Cardiac muscle cell (in vitro differentiated cells and primary cell): ENCODE results near the gene BEAN1. TPM values are rescaled to one million over a fixed set of nuclear protein-coding genes. Genes with fewer than 3 reads are reported as not detected.
A peak's percentile ranks its signal among the peaks of the same experiment; 100 is the strongest.

ENCODE experiments used
- DNase-seq, 2 donors: peaks; one replicate each; pipeline versions ENCODE4 v3.0.0 to v3.0.0-alpha.2; 2010 to 2017; ENCODE audit warnings: low read depth in 1 of 2, low spot score in 1 of 2
- H3K27ac ChIP-seq: fragments of 200-600 bp; sonication (generic); 2 replicates; pipeline ENCODE4 v1.5.1; 2016
- H3K27me3 ChIP-seq: fragments of 200-600 bp; sonication (generic); 2 replicates; pipeline ENCODE4 v1.6.0; 2016; ENCODE audit warnings: control low read depth
- H3K36me3 ChIP-seq: fragments of 200-600 bp; sonication (generic); 2 replicates; pipeline ENCODE4 v1.5.1; 2016; ENCODE audit warnings: control low read depth
- H3K4me1 ChIP-seq: fragments of 200-600 bp; sonication (generic); 2 replicates; pipeline ENCODE4 v1.8.1; 2017; ENCODE audit warnings: low read depth, mild to moderate bottlenecking, mixed run types
- H3K4me3 ChIP-seq: fragments of 200-600 bp; sonication (generic); 2 replicates; pipeline ENCODE4 v1.5.1; 2016; ENCODE audit warnings: mild to moderate bottlenecking
- H3K9me3 ChIP-seq: fragments of 200-600 bp; sonication (generic); 2 replicates; pipeline ENCODE4 v1.5.1; 2017; ENCODE audit warnings: low read depth, mild to moderate bottlenecking, control low read depth
- polyA plus RNA-seq: library from polyadenylated mRNA; unstranded; fragments of >200 nt; fragmentation: Nextera tagmentation; extraction: Ambion mirVana; gene quantifications from 2 replicates; pipeline ENCODE4 v1.2.1, GENCODE V29; 2016
- total RNA-seq: library from RNA; depleted of rRNA; stranded (reverse); fragments of >200 nt; gene quantifications from 2 replicates; pipeline ENCODE4 v1.2.3, GENCODE V29; 2016
- TF ChIP-seq, protein P1 (sequence below): IDR thresholded peaks from 2 replicates; pipeline ENCODE4 v1.5.1; 2012; ENCODE audit warnings: low read depth, mild to moderate bottlenecking, low read length

The BEAN1 gene
- total and polyA plus RNA-seq, 2 experiments from 2014 or later = 1.2 to 2.9 TPM

- no peaks in the 10 kb centered on the region for H3K36me3 ChIP-seq
- no peak for DNase-seq
- H3K27me3 ChIP-seq = no peaks in the 10 kb centered on the region
- no peaks in the 10 kb centered on the region for H3K9me3 ChIP-seq
- no peaks in the 10 kb centered on the region for H3K4me1 ChIP-seq
- H3K27ac ChIP-seq = no peak overlapping the region
- TF ChIP-seq, protein P1, sequence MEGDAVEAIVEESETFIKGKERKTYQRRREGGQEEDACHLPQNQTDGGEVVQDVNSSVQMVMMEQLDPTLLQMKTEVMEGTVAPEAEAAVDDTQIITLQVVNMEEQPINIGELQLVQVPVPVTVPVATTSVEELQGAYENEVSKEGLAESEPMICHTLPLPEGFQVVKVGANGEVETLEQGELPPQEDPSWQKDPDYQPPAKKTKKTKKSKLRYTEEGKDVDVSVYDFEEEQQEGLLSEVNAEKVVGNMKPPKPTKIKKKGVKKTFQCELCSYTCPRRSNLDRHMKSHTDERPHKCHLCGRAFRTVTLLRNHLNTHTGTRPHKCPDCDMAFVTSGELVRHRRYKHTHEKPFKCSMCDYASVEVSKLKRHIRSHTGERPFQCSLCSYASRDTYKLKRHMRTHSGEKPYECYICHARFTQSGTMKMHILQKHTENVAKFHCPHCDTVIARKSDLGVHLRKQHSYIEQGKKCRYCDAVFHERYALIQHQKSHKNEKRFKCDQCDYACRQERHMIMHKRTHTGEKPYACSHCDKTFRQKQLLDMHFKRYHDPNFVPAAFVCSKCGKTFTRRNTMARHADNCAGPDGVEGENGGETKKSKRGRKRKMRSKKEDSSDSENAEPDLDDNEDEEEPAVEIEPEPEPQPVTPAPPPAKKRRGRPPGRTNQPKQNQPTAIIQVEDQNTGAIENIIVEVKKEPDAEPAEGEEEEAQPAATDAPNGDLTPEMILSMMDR = no peak
- no peak overlapping the region for H3K4me3 ChIP-seq
Measured at GRCh38 chr16:66481081-66481942, 54.2 kb downstream of the BEAN1 start.

GRCh38 chr16:66481943-66482390 lies 54.9 kb downstream of the BEAN1 start:
- H3K36me3 ChIP-seq = no peaks in the 10 kb centered on the region
- TF ChIP-seq, protein P1 = no peak
- no peaks in the 10 kb centered on the region for H3K9me3 ChIP-seq
- no peaks in the 10 kb centered on the region for H3K4me1 ChIP-seq
- no peaks in the 10 kb centered on the region for H3K27me3 ChIP-seq
- no peak overlapping the region for H3K4me3 ChIP-seq
- H3K27ac ChIP-seq = no peak overlapping the region
- no peak for DNase-seq

DNA sequence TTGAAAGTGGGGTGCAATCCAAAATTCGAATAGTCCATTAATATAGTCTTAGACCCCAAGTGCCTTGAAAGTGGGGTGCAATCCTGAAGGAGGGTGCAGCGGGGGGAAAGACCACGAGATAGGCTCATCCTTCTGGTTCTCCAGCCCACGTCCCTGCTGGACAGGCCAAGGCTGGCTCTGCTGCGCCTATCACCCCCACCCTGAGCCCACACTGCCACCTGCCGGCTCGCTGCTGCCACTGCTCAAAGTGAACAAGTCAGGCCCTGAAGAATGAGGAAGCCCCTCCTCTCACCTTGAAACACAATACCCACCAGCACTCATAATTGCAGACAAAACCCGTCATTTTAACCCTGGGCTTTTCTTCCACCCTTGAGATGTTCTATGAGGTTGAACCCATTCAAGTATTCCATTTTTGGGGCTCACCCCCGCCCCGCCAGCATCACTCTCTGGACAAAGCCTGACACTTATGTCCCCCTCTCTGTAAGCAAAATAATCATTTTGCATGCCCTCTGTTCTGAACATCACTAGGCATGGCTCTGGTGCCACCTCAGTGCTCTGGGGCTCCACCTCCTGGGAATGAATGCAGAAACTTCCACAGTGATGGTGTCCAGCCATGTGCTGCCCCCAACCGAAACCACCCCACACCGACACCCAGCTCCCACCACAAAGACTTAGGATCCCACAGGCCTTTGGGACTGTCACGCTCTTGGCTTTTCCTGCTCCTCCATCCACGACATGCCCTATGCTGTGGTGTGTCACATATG lies 56.8 kb downstream of the BEAN1 start:
- H3K27me3 ChIP-seq = no peaks in the 10 kb centered on the region
- H3K4me3 ChIP-seq = no peak overlapping the region
- TF ChIP-seq, protein P1 = peak; percentile 98
- no peak overlapping the region for H3K27ac ChIP-seq
- H3K4me1 ChIP-seq = no peaks in the 10 kb centered on the region
- H3K36me3 ChIP-seq = no peaks in the 10 kb centered on the region
- peak; percentile 83 to 84 for DNase-seq
- no peaks in the 10 kb centered on the region for H3K9me3 ChIP-seq

DNA sequence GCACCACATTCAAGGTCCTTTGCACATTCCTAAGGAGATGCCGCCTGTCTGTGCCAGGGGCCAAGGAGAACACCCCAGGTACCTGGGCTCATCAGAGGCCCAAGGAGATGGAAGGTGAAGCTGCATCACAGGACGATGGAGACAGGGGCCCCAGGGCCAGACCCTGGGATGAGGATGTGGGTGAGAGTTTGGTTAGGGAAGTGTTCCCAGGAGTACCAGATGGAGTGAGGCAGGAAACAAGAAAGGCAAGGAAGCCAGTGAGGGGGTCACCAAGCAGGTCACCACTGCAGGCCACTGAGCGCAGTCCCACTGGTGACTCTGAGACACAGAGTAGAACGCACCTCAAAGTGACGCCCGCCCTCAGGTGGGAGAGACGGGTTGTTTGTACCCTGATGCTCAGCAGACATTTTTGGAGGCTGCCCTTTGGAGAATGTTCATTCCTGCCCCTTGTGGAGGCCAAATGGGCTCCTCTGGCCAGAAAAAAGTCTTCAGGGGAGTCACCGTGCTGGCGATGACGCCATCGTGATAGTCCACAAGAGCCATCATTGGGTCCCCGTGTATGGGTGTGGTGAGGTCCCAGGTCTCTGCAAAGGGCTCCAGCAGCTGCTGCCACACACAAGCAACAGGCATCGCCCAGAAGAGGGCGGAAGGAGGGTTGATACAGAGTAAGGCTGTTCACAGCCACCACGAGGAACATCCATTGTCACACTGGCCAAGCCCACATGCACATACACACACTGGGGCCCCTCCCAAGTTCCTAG lies 57.5 kb downstream of the BEAN1 start:
- no peak for DNase-seq
- no peak overlapping the region for H3K4me3 ChIP-seq
- no peak overlapping the region for H3K27ac ChIP-seq
- H3K27me3 ChIP-seq = no peaks in the 10 kb centered on the region
- no peaks in the 10 kb centered on the region for H3K4me1 ChIP-seq
- H3K9me3 ChIP-seq = no peaks in the 10 kb centered on the region
- TF ChIP-seq, protein P1 = no peak
- no peaks in the 10 kb centered on the region for H3K36me3 ChIP-seq

GRCh38 chr16:66485376-66485775 lies 58.3 kb downstream of the BEAN1 start:
- Histone ChIP-seq H3K27ac (no peak overlapping the region), H3K27me3 (no peaks in the 10 kb centered on the region), H3K4me3 (no peak overlapping the region), H3K9me3 (no peaks in the 10 kb centered on the region), H3K4me1 (no peaks in the 10 kb centered on the region), H3K36me3 (no peaks in the 10 kb centered on the region)
- TF ChIP-seq, protein P1 = no peak
- DNase-seq = no peak
